Lower lobe of right lung (tissue), 2 donors: ENCODE data around the gene LRP5. TPM values are rescaled to one million over a fixed set of nuclear protein-coding genes. Genes with fewer than 3 reads are reported as not detected.
A peak's percentile ranks its signal among the peaks of the same experiment; 100 is the strongest.

Experiments
- ATAC-seq, 2 donors: fragments of 200-7000 bp; cut with Tn5 transposase; one replicate each; pipeline ENCODE4 v1.9.1; 2020 to 2022; ENCODE audit warnings: mild to moderate bottlenecking in 2 of 2, moderate library complexity in 2 of 2
- DNase-seq: peaks from one replicate; pipeline ENCODE4 v3.0.0-alpha.2; 2020
- H3K27ac ChIP-seq: fragments of 200-600 bp; one replicate; pipeline ENCODE4 v1.8.0; 2022
- H3K27me3 ChIP-seq: fragments of 200-600 bp; one replicate; pipeline ENCODE4 v1.8.0; 2022; ENCODE audit warnings: low read depth
- H3K36me3 ChIP-seq: fragments of 200-600 bp; one replicate; pipeline ENCODE4 v1.8.0; 2022; ENCODE audit warnings: mild to moderate bottlenecking
- H3K4me1 ChIP-seq: fragments of 200-600 bp; one replicate; pipeline ENCODE4 v1.8.0; 2022
- H3K4me3 ChIP-seq: fragments of 200-600 bp; one replicate; pipeline ENCODE4 v1.8.0; 2022; ENCODE audit warnings: mild to moderate bottlenecking
- H3K9me3 ChIP-seq: fragments of 200-600 bp; one replicate; pipeline ENCODE4 v1.8.0; 2022
- intact Hi-C: fragments of 100-400 bp; cut with DNase I; formaldehyde crosslinking; loops from one replicate; pipeline ENCODE4 v1.11.0; 2022
- total RNA-seq: library from RNA; stranded (reverse); fragmentation: NEBNext Ultra II Directional; extraction: Animal tissue kit (Norgen Biotek cat#: 25700); gene quantifications from one replicate; pipeline ENCODE4 v1.2.1, GENCODE V29; 2021
- TF ChIP-seq, protein P1 (sequence below): fragments of 200-600 bp; IDR thresholded peaks from one replicate; pipeline ENCODE4 v1.8.0; 2022; ENCODE audit warnings: antibody characterized with exemption, mild to moderate bottlenecking
- donor health status: DM: no; HTN: yes; CAD: no; lungs with severe emphysema.

Gene LRP5
- total RNA-seq, 1 donor from 2014 or later = 66.1 TPM

GRCh38 chr11:68287419-68287818, 25.0 kb upstream of the LRP5 start:
- Histone ChIP-seq H3K27ac (no peak overlapping the region), H3K4me1 (peaks cover 3% of the 10 kb centered on the region), H3K9me3 (no peaks in the 10 kb centered on the region), H3K4me3 (no peak overlapping the region), H3K36me3 (no peaks in the 10 kb centered on the region), H3K27me3 (no peaks in the 10 kb centered on the region)
- intact Hi-C loops = no loop called here
- DNase-seq (no peak), ATAC-seq (no peak)
- TF ChIP-seq, protein P1, sequence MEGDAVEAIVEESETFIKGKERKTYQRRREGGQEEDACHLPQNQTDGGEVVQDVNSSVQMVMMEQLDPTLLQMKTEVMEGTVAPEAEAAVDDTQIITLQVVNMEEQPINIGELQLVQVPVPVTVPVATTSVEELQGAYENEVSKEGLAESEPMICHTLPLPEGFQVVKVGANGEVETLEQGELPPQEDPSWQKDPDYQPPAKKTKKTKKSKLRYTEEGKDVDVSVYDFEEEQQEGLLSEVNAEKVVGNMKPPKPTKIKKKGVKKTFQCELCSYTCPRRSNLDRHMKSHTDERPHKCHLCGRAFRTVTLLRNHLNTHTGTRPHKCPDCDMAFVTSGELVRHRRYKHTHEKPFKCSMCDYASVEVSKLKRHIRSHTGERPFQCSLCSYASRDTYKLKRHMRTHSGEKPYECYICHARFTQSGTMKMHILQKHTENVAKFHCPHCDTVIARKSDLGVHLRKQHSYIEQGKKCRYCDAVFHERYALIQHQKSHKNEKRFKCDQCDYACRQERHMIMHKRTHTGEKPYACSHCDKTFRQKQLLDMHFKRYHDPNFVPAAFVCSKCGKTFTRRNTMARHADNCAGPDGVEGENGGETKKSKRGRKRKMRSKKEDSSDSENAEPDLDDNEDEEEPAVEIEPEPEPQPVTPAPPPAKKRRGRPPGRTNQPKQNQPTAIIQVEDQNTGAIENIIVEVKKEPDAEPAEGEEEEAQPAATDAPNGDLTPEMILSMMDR = no peak

DNA sequence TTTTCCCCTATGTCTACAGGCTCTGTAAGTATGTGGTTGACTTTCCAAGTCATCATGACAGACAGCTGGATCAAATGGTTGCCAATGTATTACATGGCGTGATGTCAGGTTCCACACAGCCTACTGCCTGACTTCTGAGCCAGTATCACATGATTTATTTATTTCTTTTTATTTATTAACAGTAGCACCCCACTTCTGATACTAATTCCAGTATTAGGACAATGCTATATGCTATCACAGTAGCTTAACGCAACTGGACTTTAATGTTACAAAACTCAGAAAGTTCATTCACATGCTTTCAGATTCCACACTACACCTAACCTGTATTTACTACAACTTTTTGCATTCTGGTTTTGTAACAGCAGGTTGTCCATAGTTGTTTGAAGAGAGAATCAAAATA, 22.9 kb upstream of the LRP5 start:
- Histone ChIP-seq H3K4me3 (no peak overlapping the region), H3K27me3 (no peaks in the 10 kb centered on the region), H3K27ac (no peak overlapping the region), H3K4me1 (no peaks in the 10 kb centered on the region), H3K9me3 (no peaks in the 10 kb centered on the region), H3K36me3 (no peaks in the 10 kb centered on the region)
- intact Hi-C loops = no loop called here
- DNase-seq (no peak), ATAC-seq (no peak)
- TF ChIP-seq, protein P1 = no peak

GRCh38 chr11:68293708-68294107, 18.7 kb upstream of the LRP5 start:
- Histone ChIP-seq H3K4me3 (no peak overlapping the region), H3K27me3 (no peaks in the 10 kb centered on the region), H3K27ac (no peak overlapping the region), H3K36me3 (no peaks in the 10 kb centered on the region), H3K9me3 (no peaks in the 10 kb centered on the region), H3K4me1 (peaks cover 17% of the 10 kb centered on the region)
- TF ChIP-seq, protein P1 = no peak
- ATAC-seq (no peak), DNase-seq (no peak)
- intact Hi-C loops = no loop called here

GRCh38 chr11:68295271-68295670, 17.1 kb upstream of the LRP5 start:
- intact Hi-C loops = no loop called here
- Histone ChIP-seq H3K4me3 (no peak overlapping the region), H3K27ac (no peak overlapping the region), H3K4me1 (peaks cover 17% of the 10 kb centered on the region), H3K9me3 (no peaks in the 10 kb centered on the region), H3K27me3 (no peaks in the 10 kb centered on the region), H3K36me3 (no peaks in the 10 kb centered on the region)
- ATAC-seq = no peak
- TF ChIP-seq, protein P1 = no peak
- no peak for DNase-seq

- ATAC-seq = no peak
- TF ChIP-seq, protein P1 = no peak
- intact Hi-C loops = no loop called here
These were observed 16.5 kb upstream of the LRP5 start for GRCh38 chr11:68295940-68296339.

More at GRCh38 chr11:68295940-68296339, 16.5 kb upstream of the LRP5 start:
- Histone ChIP-seq H3K27me3 (no peaks in the 10 kb centered on the region), H3K4me3 (no peak overlapping the region), H3K9me3 (no peaks in the 10 kb centered on the region), H3K27ac (no peak overlapping the region), H3K36me3 (no peaks in the 10 kb centered on the region), H3K4me1 (peaks cover 17% of the 10 kb centered on the region)
- DNase-seq = peak; percentile 10
